Fibroblast of lung (primary cell): ENCODE measurements around the gene PDE11A. TPM values are rescaled to one million over a fixed set of nuclear protein-coding genes. Genes with fewer than 3 reads are reported as not detected.
A peak's percentile ranks its signal among the peaks of the same experiment; 100 is the strongest.

Experiments used
- DNase-seq, 2 donors: peaks; one replicate each; pipeline versions ENCODE4 v3.0.0 to v3.0.0-alpha.2; 2010; ENCODE audit warnings: low read depth in 2 of 2
- H2AFZ ChIP-seq: 2 replicates; pipeline ENCODE4 v1.5.1; 2012; ENCODE audit warnings: low read length, control low read depth, inconsistent platforms
- H3K27ac ChIP-seq: 2 replicates; pipeline ENCODE4 v1.5.1; 2011; ENCODE audit warnings: low read length, control low read depth; ENCODE audit not compliant: insufficient read depth
- H3K27me3 ChIP-seq: 2 replicates; pipeline ENCODE4 v1.5.1; 2011; ENCODE audit warnings: mild to moderate bottlenecking, low read length; ENCODE audit not compliant: control insufficient read depth, insufficient read depth
- H3K36me3 ChIP-seq: 2 replicates; pipeline ENCODE4 v1.5.1; 2011; ENCODE audit warnings: low read length; ENCODE audit not compliant: control insufficient read depth, insufficient read depth
- H3K4me1 ChIP-seq: 2 replicates; pipeline ENCODE4 v1.5.1; 2011; ENCODE audit warnings: low read length; ENCODE audit not compliant: control insufficient read depth, insufficient read depth; ENCODE audit errors: extremely low read depth
- H3K4me2 ChIP-seq: 2 replicates; pipeline ENCODE4 v1.5.1; 2011; ENCODE audit warnings: low read length, control low read depth; ENCODE audit not compliant: insufficient read depth; ENCODE audit errors: extremely low read depth
- H3K4me3 ChIP-seq, 4 experiments: fragments of 200-600 bp in 1 of 4; sonication (generic) in 1 of 4; replicated peaks in 1 of 4; 2 replicates each; pipeline ENCODE4 v1.5.1; 2011 to 2016; ENCODE audit warnings: low read length in 4 of 4, low read depth in 3 of 4, mild to moderate bottlenecking in 3 of 4, control low read depth in 2 of 4, inconsistent platforms in 1 of 4, mixed read lengths in 1 of 4; ENCODE audit not compliant: insufficient read depth in 1 of 4; ENCODE audit errors: control extremely low read depth in 1 of 4
- H3K79me2 ChIP-seq: 2 replicates; pipeline ENCODE4 v1.5.1; 2012; ENCODE audit warnings: mild to moderate bottlenecking, low read length, inconsistent platforms; ENCODE audit not compliant: control insufficient read depth, insufficient read depth
- H3K9ac ChIP-seq: 2 replicates; pipeline ENCODE4 v1.5.1; 2011; ENCODE audit warnings: mild to moderate bottlenecking, low read length, control low read depth; ENCODE audit not compliant: insufficient read depth
- H3K9me3 ChIP-seq: 2 replicates; pipeline ENCODE4 v1.5.1; 2012; ENCODE audit warnings: low read depth, low read length; ENCODE audit not compliant: control insufficient read depth, insufficient read depth
- H4K20me1 ChIP-seq: 2 replicates; pipeline ENCODE4 v1.5.1; 2011; ENCODE audit warnings: low read length; ENCODE audit not compliant: control insufficient read depth, insufficient read depth; ENCODE audit errors: extremely low read depth
- EZH2 ChIP-seq: IDR thresholded peaks from 2 replicates; pipeline ENCODE4 v1.5.1; 2012; ENCODE audit warnings: low read length, control low read depth, mild to moderate bottlenecking; ENCODE audit errors: missing control alignments
- polyA plus RNA-seq, 2 donors: library from polyadenylated mRNA; depleted of rRNA in 1 of 2; stranded (reverse) in 1 of 2; unstranded in 1 of 2; fragments of >200 nt; gene quantifications; 2 replicates each; pipeline ENCODE4 v1.2.1, GENCODE V29; 2011 to 2012; ENCODE audit warnings: missing spikeins in 1 of 2
- total RNA-seq: library from RNA; depleted of rRNA; stranded (reverse); fragments of >200 nt; gene quantifications from 2 replicates; pipeline ENCODE4 v1.2.1, GENCODE V29; 2014
- TF ChIP-seq, protein P1 (sequence below), 2 donors: IDR thresholded peaks in 1 of 2; conservative IDR thresholded peaks in 1 of 2; 1 replicate in 1 of 2; 2 replicates in 1 of 2; pipeline ENCODE4 v1.5.1; 2011 to 2012; ENCODE audit warnings: low read length in 2 of 2, control low read depth in 1 of 2, inconsistent platforms in 1 of 2, low read depth in 1 of 2, mild to moderate bottlenecking in 1 of 2

The PDE11A gene
- total and polyA plus RNA-seq, 2 donors (not counting 1 experiment from before 2014, with no cell fraction given), result 0.03 to 0.33 TPM

DNA sequence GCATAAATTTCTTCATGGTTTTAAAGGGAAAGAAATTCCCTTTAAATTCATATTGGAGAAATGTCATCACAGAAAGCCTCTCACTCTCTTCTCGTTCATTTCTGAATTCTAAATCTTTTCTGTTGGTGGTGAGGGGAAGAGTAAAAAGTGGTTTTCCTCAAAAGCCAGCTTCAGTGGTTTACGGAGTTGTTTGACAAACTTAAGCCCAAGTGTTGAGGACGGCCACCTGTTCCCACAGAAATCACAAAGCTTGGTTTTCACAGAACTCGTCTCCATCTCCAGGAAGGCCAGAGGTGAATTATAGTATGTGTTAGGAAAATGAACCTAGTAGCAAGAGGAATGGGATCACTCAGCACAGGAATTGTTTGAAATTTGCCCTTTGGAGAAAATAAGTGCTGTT, 316.2 kb downstream of the PDE11A start:
- Histone ChIP-seq H3K27me3 (no peaks in the 10 kb centered on the region), H3K9ac (no peak overlapping the region), H3K36me3 (no peaks in the 10 kb centered on the region), H3K27ac (no peak overlapping the region), H3K9me3 (no peaks in the 10 kb centered on the region), H3K4me1 (no peaks in the 10 kb centered on the region), H4K20me1 (no peaks in the 10 kb centered on the region), H3K79me2 (no peaks in the 10 kb centered on the region), H3K4me2 (no peak overlapping the region), H2AFZ (no peak overlapping the region), H3K4me3 (no peak overlapping the region)
- TF ChIP-seq EZH2, result no peak
- TF ChIP-seq, protein P1, sequence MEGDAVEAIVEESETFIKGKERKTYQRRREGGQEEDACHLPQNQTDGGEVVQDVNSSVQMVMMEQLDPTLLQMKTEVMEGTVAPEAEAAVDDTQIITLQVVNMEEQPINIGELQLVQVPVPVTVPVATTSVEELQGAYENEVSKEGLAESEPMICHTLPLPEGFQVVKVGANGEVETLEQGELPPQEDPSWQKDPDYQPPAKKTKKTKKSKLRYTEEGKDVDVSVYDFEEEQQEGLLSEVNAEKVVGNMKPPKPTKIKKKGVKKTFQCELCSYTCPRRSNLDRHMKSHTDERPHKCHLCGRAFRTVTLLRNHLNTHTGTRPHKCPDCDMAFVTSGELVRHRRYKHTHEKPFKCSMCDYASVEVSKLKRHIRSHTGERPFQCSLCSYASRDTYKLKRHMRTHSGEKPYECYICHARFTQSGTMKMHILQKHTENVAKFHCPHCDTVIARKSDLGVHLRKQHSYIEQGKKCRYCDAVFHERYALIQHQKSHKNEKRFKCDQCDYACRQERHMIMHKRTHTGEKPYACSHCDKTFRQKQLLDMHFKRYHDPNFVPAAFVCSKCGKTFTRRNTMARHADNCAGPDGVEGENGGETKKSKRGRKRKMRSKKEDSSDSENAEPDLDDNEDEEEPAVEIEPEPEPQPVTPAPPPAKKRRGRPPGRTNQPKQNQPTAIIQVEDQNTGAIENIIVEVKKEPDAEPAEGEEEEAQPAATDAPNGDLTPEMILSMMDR (conservative IDR thresholded peaks at IDR 0.05 in 1 of 2, IDR thresholded peaks at IDR 0.05 in 1 of 2; ENCODE audit: low read depth in 1 of 2, low read length in 2 of 2), result no peak
- no peak for DNase-seq

DNA sequence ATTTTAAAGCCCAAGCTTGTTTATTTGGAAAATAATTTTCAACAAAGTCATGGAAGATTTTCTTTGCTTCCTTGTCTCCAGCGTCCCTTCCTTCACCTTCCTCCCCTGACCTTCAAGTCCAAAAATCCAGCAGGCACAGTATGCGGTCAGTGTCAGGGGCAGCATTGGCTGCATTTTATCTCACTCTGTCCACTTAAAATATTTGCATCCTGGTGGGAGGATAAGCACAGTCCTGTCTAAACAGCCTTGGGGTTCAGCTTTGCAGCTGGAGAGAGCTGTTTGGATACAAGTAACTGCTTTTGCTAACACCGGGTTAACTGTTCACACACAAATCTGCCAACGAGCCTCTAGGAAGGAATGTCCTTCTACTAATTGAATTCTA, 318.1 kb downstream of the PDE11A start:
- Histone ChIP-seq H2AFZ (no peak overlapping the region), H3K9me3 (no peaks in the 10 kb centered on the region), H4K20me1 (no peaks in the 10 kb centered on the region), H3K79me2 (no peaks in the 10 kb centered on the region), H3K9ac (no peak overlapping the region), H3K4me2 (no peak overlapping the region), H3K4me1 (no peaks in the 10 kb centered on the region), H3K27me3 (no peaks in the 10 kb centered on the region), H3K4me3 (no peak overlapping the region), H3K27ac (no peak overlapping the region), H3K36me3 (no peaks in the 10 kb centered on the region)
- DNase-seq, result peak in 1 of 2 donors; percentile 42
- TF ChIP-seq, protein P1 (conservative IDR thresholded peaks at IDR 0.05 in 1 of 2, IDR thresholded peaks at IDR 0.05 in 1 of 2; ENCODE audit: low read depth in 1 of 2, low read length in 2 of 2), result no peak

DNA sequence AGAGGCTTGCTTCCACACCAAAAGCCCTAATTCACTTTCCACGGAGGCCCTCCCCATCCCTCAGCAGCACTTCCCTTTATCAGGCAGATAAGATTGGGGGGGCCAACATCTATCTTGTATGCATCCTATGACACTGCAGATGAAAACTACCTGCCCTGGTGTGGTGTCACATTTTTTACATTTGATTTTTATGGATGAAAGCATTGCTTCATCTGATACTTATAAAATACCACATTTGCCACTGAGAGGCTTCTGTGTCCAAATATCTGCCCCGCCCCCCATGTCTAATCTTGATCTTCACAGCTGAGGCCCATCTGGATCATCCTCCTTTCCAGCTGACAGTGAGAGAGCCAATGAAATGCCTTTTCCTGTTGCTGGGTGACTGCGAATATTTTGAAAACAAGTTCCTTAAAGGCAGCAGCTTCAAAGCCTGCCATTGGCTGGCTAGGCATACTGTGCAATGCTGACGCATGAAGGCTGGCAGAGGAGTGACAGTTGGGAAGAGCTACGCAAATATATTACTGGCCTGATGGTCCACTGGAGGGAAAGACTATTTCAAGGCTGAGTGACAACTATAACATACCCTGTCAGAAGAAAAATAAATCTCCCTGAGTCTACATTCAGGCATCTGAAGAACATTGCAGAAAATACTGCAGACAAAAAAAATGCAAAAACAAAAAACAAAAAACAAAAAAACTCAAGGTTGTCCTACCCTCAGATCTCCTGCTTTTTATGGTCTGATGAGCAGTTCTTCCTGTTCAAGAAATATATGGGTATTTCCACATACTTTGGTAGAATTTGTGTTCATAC, 318.7 kb downstream of the PDE11A start:
- H3K4me2 ChIP-seq, result no peak overlapping the region
- no peaks in the 10 kb centered on the region for H3K79me2 ChIP-seq
- no peaks in the 10 kb centered on the region for H4K20me1 ChIP-seq
- no peaks in the 10 kb centered on the region for H3K9me3 ChIP-seq
- no peaks in the 10 kb centered on the region for H3K27me3 ChIP-seq
- DNase-seq, result peak; percentile 68 to 93
- no peak overlapping the region for H3K27ac ChIP-seq
- no peak overlapping the region for H3K4me3 ChIP-seq
- no peak overlapping the region for H3K9ac ChIP-seq
- H3K36me3 ChIP-seq, result no peaks in the 10 kb centered on the region
- TF ChIP-seq, protein P1 (conservative IDR thresholded peaks at IDR 0.05 in 1 of 2, IDR thresholded peaks at IDR 0.05 in 1 of 2; ENCODE audit: low read depth in 1 of 2, low read length in 2 of 2), result no peak
- TF ChIP-seq EZH2, result no peak
- H2AFZ ChIP-seq, result no peak overlapping the region
- H3K4me1 ChIP-seq, result no peaks in the 10 kb centered on the region
